Stimulated activated CD8-positive, alpha-beta memory T cell treated with anti-CD3 and anti-CD28 coated beads, Interleukin-7, amount 100 ng/mL, for 48 hours (primary cell): ENCODE data around the gene FRY.

ENCODE experiments used
- DNase-seq, 2 donors: peaks; one replicate each; pipeline ENCODE4 v3.0.0-alpha.2; 2020; ENCODE audit warnings: low read depth in 1 of 2; ENCODE audit errors: extremely low read depth in 1 of 2

Gene FRY

GRCh38 chr13:32016119-32016518 is 15.5 kb upstream of the FRY start:
- no peak for DNase-seq

GRCh38 chr13:32016631-32017030 is 14.9 kb upstream of the FRY start:
- DNase-seq: no peak

GRCh38 chr13:32017474-32017873 is 14.1 kb upstream of the FRY start:
- no peak for DNase-seq

- DNase-seq: no peak
Measured at GRCh38 chr13:32019612-32020233, 11.9 kb upstream of the FRY start.

GRCh38 chr13:32021785-32022184 is 9.8 kb upstream of the FRY start:
- no peak for DNase-seq

- DNase-seq: no peak
Measured at GRCh38 chr13:32022311-32022710, 9.3 kb upstream of the FRY start.

- no peak for DNase-seq
Measured at GRCh38 chr13:32023096-32023495, 8.5 kb upstream of the FRY start.

GRCh38 chr13:32023698-32024097 is 7.9 kb upstream of the FRY start:
- DNase-seq: no peak

- DNase-seq: no peak
Measured at GRCh38 chr13:32024750-32025149, 6.8 kb upstream of the FRY start.

- DNase-seq: no peak
Measured at GRCh38 chr13:32025730-32026129, 5.8 kb upstream of the FRY start.

GRCh38 chr13:32026623-32027022 is 5.0 kb upstream of the FRY start:
- DNase-seq: no peak

- no peak for DNase-seq
Measured at GRCh38 chr13:32028711-32029110, 2.9 kb upstream of the FRY start.

GRCh38 chr13:32029684-32030083 is 1.9 kb upstream of the FRY start:
- no peak for DNase-seq

GRCh38 chr13:32031815-32032370 is 319 bp downstream of the FRY start:
- DNase-seq: no peak

GRCh38 chr13:32032759-32033158 is 1.2 kb downstream of the FRY start:
- no peak for DNase-seq

GRCh38 chr13:32033744-32034143 is 2.2 kb downstream of the FRY start:
- DNase-seq: no peak

- DNase-seq: no peak
Measured at GRCh38 chr13:32035716-32036115, 4.1 kb downstream of the FRY start.

GRCh38 chr13:32036126-32036695 is 4.6 kb downstream of the FRY start:
- DNase-seq: no peak

GRCh38 chr13:32036757-32037156 is 5.2 kb downstream of the FRY start:
- no peak for DNase-seq

GRCh38 chr13:32037471-32037870 is 5.9 kb downstream of the FRY start:
- no peak for DNase-seq

GRCh38 chr13:32038343-32038742 is 6.8 kb downstream of the FRY start:
- DNase-seq: no peak

- DNase-seq: no peak
Measured at GRCh38 chr13:32039056-32039455, 7.5 kb downstream of the FRY start.

- no peak for DNase-seq
Measured at GRCh38 chr13:32039528-32039927, 8.0 kb downstream of the FRY start.
